Mucosa of rectum (tissue), 2 donors: ENCODE results near the gene AGBL1.

Experiments
- H3K27ac ChIP-seq, 2 donors: one replicate each; pipeline ENCODE4 v1.7.0; 2013; ENCODE audit warnings: inconsistent platforms in 2 of 2, low read depth in 2 of 2, low read length in 2 of 2
- H3K27me3 ChIP-seq, 2 donors: one replicate each; pipeline ENCODE4 v1.7.0; 2013; ENCODE audit warnings: low read length in 2 of 2; ENCODE audit not compliant: control insufficient read depth in 2 of 2, insufficient read depth in 2 of 2
- H3K36me3 ChIP-seq, 2 donors: one replicate each; pipeline ENCODE4 v1.7.0; 2013; ENCODE audit warnings: low read length in 2 of 2; ENCODE audit not compliant: control insufficient read depth in 2 of 2, insufficient read depth in 2 of 2
- H3K4me1 ChIP-seq, 2 donors: one replicate each; pipeline ENCODE4 v1.7.0; 2013; ENCODE audit warnings: low read length in 2 of 2, mild to moderate bottlenecking in 1 of 2; ENCODE audit not compliant: control insufficient read depth in 2 of 2, insufficient read depth in 2 of 2
- H3K4me3 ChIP-seq, 2 donors: one replicate each; pipeline ENCODE4 v1.7.0; 2013; ENCODE audit warnings: low read length in 2 of 2
- H3K9ac ChIP-seq, 2 donors: one replicate each; pipeline ENCODE4 v1.7.0; 2013; ENCODE audit warnings: low read length in 2 of 2, low read depth in 1 of 2, mild to moderate bottlenecking in 1 of 2
- H3K9me3 ChIP-seq, 2 donors: one replicate each; pipeline ENCODE4 v1.7.0; 2013; ENCODE audit warnings: low read length in 2 of 2; ENCODE audit not compliant: control insufficient read depth in 2 of 2
- donor health status: healthy.
- donor health status: Normal muscosa, but diverticular disease.

Gene AGBL1

DNA sequence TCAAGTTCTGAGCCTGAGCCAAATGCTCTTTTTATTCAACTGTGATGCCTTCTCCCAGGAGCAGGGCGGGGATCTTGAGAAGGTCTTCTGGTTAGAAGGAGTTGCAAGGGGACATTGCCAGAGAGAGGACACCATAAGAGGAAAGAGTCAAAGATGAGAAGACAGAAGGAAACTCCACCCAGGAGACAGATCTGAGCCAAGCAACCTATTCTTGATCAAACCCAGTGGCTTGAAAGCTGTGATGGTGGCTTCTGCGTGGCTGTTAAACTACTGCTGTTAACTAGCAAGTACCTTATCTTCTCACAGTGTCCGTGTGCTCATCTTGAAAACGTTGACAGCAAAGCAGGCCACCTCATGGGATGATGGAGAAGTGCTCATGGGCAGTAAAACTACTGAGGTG is 19.8 kb upstream of the AGBL1 start:
- Histone ChIP-seq H3K4me1 (no peaks in the 10 kb centered on the region), H3K4me3 (no peak overlapping the region), H3K27me3 (peaks cover 4 to 5% of the 10 kb centered on the region in 2 donors), H3K36me3 (no peaks in the 10 kb centered on the region), H3K9ac (no peak overlapping the region), H3K9me3 (no peaks in the 10 kb centered on the region), H3K27ac (no peak overlapping the region)

DNA sequence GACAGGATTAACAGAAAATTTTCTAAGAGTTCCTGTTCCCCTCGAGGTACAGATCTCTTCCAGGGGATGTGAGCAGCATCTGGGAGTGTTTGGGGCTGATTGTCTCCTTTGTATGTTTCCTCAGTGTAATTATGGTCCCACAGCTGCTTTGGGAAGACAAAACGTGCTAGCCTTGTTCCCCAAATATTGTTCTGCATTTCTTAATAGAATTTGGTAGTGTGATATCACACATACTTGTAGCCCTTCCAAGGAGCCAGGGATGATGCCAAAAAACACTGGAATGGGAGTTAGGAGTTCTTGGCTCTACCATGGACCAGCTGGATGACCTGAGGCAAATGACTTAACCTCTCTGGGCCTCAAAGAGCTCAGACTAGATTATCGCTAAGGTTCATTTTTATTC is 19.0 kb upstream of the AGBL1 start:
- Histone ChIP-seq H3K4me1 (no peaks in the 10 kb centered on the region), H3K27me3 (peaks cover 4 to 5% of the 10 kb centered on the region in 2 donors), H3K9me3 (no peaks in the 10 kb centered on the region), H3K27ac (no peak overlapping the region), H3K4me3 (no peak overlapping the region), H3K9ac (no peak overlapping the region), H3K36me3 (no peaks in the 10 kb centered on the region)

DNA sequence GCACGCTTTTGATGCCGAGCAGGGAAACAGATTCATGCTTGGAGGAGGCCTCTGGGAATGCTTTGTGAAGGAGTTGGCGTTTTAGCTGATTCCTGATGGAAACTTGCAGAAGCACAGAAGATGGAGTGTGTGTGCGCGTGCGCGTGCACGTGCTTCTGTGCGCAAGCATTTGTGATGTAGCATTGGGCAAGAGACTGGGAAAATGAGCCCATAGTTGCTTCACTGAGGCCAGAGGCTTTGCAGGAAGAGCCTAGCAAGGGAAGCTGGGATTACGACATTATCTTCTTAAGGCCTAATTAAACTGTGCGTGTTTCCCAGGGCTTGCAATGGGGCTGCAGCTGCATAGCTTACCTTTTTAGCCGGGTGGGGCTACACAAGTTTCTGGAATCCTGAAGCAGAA is 18.1 kb upstream of the AGBL1 start:
- Histone ChIP-seq H3K27me3 (peaks cover 4 to 5% of the 10 kb centered on the region in 2 donors), H3K27ac (no peak overlapping the region), H3K9me3 (no peaks in the 10 kb centered on the region), H3K4me3 (no peak overlapping the region), H3K9ac (no peak overlapping the region), H3K4me1 (no peaks in the 10 kb centered on the region), H3K36me3 (no peaks in the 10 kb centered on the region)

DNA sequence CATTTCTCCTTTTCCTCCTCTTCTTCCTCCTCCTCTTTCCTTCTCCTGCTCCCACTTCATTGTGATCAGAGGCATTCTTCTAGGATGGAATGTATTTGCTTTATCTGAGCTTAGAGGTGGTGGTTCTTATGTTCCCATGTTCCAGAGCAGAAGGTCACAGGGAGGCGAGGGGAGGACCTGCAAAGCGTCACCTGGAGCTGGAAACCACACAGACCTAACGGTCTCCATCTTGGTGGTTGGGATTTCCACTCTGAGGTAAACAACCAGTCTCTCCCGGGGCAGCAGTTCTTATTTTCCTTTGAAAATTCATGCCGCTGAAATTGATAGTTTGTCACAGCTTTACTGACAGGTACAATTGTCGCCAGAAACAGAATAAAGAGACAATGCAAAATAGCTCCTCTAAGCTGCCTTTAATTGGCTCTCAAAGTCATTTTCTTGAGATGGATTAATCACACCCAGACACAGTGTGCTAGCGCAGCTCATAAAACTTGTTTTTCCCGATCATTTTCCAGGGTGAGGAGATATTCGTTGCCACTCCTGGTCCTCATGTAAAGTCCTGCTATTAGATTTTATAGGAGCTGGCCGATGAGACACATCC is 16.9 kb upstream of the AGBL1 start:
- H3K9ac ChIP-seq, result no peak overlapping the region

DNA sequence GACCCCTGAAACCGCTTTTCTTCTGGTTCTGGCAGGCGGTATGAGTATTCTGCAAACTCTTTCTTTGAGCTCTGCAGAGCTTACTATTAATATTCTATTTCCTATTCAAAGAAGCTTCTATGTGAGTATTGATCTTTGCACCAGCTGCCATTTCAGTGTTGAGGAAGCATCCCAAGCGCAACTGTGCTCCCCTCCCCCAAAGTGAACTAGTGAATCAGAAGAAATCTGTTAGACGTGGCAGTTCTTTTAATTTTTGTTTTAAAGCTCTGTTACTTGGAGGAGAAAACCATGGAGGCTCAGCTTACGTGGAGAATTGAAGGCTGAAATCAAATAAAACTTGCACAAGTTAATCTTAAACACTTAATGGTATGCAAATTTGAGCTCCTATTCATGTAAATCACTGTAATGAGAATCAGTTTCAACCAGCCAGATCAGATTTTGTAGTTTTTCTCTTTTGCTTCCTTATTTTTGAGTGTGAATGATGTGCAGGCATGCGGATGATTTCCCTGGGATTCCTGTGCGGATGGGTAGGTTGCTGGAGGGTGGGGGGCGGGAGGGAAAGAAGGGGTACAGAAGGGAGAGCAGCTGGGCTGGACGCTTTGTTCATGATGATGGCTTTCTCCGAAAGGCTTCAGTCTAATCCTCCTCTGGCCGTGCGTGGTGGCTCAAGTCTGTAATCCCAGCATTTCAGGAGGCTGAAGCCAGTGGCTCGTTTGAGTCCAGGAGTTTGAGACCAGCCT is 16.1 kb upstream of the AGBL1 start:
- Histone ChIP-seq H3K36me3 (no peaks in the 10 kb centered on the region), H3K27me3 (peaks cover 4 to 5% of the 10 kb centered on the region in 2 donors)

More for the DNA sequence above, 16.9 kb upstream of the AGBL1 start:
- no peak overlapping the region for H3K27ac ChIP-seq
- no peaks in the 10 kb centered on the region for H3K36me3 ChIP-seq
- H3K4me1 ChIP-seq, result no peaks in the 10 kb centered on the region
- H3K27me3 ChIP-seq, result peaks cover 4 to 5% of the 10 kb centered on the region in 2 donors
- no peaks in the 10 kb centered on the region for H3K9me3 ChIP-seq
- no peak overlapping the region for H3K4me3 ChIP-seq

DNA sequence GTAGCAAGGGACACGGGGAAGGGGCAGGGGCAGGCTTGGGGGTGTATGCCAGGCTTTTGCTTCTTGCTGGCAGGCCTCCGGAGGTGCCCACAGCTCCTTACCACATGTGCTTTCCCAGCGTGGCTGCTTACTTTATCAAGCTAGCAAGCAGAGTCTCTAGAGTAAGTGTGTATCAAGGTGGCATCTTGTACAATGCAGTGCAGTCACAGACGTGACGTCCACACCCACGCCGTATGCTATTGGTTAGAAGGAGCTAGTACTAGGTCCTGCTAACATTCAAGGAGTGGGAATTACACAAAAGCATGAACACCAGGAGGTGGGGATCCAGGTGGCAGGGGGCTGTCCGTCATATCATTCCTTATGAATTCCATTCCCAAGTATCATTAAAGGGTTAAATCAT is 15.3 kb upstream of the AGBL1 start:
- Histone ChIP-seq H3K4me1 (no peaks in the 10 kb centered on the region), H3K4me3 (no peak overlapping the region), H3K27me3 (peaks cover 4 to 5% of the 10 kb centered on the region in 2 donors), H3K36me3 (no peaks in the 10 kb centered on the region), H3K27ac (no peak overlapping the region), H3K9ac (no peak overlapping the region), H3K9me3 (no peaks in the 10 kb centered on the region)

More for the DNA sequence above, 16.1 kb upstream of the AGBL1 start:
- H3K4me1 ChIP-seq, result no peaks in the 10 kb centered on the region
- no peaks in the 10 kb centered on the region for H3K9me3 ChIP-seq
- no peak overlapping the region for H3K9ac ChIP-seq
- H3K27ac ChIP-seq, result no peak overlapping the region
- no peak overlapping the region for H3K4me3 ChIP-seq

DNA sequence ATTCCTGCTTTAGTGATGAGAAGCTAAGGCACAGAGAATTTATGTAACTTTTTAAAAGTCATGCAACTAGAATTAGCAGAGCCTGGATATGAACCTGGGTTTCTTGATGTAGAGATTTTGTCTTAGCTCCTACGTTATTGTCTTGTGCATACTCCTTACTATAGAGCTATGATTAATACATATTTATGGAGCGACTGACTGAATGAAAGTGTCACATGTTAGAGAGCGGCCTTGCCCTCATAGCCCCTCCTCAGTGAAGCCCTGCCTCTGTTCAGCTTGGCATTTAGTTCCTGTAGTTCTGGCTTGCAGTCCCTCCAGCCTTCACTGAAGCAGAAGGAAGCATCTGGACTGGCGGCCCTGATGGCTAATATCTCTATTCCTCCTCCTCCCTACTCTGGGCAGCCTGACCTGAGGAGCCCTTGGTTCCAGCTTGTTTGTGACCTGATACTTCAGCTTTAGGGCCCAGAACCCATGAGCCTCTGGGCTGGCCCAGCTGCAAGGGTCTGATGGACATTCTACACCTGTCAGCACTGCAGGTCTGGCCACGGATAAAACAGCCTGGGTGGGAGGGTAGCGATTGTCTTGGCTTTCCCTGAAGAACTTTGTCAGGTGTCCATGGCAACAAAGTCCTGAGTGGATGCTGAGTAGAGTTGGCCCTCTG is 13.4 kb upstream of the AGBL1 start:
- Histone ChIP-seq H3K9me3 (no peaks in the 10 kb centered on the region), H3K4me1 (no peaks in the 10 kb centered on the region), H3K36me3 (no peaks in the 10 kb centered on the region), H3K9ac (no peak overlapping the region), H3K27me3 (peaks cover 3% of the 10 kb centered on the region in 2 donors), H3K4me3 (no peak overlapping the region), H3K27ac (no peak overlapping the region)

DNA sequence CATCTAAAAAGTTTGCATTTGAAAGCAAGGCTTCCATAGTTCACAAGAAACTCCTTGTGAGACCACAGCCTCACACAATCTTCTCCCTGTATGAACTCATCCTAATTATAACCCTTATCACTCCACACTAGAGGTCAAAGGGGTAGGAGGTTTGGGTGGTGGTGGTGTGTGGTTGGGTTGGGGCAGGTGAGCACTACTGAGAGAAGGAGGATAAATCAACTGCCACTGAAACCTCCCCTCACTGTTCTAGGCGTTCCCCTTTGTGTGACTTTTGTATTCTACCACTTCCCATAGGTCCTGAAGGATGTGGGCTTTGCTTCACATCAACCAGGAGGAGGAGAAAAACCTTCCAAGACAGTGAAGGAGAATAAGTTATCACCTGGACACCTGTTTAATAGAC is 6.4 kb upstream of the AGBL1 start:
- Histone ChIP-seq H3K9me3 (no peaks in the 10 kb centered on the region), H3K4me3 (no peak overlapping the region), H3K27me3 (no peaks in the 10 kb centered on the region), H3K9ac (no peak overlapping the region), H3K4me1 (no peaks in the 10 kb centered on the region), H3K27ac (no peak overlapping the region), H3K36me3 (no peaks in the 10 kb centered on the region)

DNA sequence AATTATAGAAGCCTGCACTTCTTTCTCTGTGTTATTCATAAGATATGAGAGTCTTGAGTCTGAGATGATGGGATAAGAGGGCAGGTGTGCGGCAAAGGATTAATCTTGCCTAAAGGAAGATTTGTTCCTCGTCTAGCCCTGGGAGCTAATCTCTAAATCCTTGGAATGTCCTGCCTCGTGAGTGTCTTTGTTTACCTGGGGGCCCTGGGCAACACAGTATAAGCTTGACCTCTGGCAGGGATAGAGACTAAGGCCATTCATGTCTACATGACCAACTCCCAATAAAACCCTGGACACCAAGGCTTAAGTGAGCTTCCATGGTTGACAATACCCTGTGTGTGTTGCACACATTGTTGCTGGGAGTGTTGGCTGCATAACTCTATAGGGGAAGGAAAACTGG is 3.2 kb upstream of the AGBL1 start:
- Histone ChIP-seq H3K4me1 (no peaks in the 10 kb centered on the region), H3K27me3 (no peaks in the 10 kb centered on the region), H3K36me3 (no peaks in the 10 kb centered on the region), H3K9ac (no peak overlapping the region), H3K4me3 (no peak overlapping the region), H3K9me3 (no peaks in the 10 kb centered on the region), H3K27ac (no peak overlapping the region)

DNA sequence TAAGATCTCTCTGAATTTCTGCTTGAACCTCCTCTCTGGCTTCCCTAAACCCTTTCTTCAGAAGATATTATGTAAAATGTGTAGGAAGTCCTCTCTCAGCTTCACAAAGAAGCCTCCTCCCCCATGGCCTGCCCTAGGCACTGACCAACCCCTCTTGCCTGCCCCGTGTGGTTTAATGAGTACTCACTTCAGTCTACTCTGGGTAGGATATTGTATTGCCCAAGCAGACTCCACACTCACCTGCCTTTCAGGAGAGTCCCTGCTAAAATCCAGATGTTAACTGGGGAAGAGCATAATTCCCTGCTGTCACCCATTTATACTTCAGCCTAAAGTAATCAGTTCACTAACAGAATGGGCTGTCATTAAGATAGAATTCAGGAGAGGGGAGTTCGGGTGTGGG is 2.6 kb upstream of the AGBL1 start:
- Histone ChIP-seq H3K9ac (no peak overlapping the region), H3K4me3 (no peak overlapping the region), H3K9me3 (no peaks in the 10 kb centered on the region), H3K4me1 (no peaks in the 10 kb centered on the region), H3K27ac (no peak overlapping the region), H3K36me3 (no peaks in the 10 kb centered on the region), H3K27me3 (no peaks in the 10 kb centered on the region)
